Fibroblast of mammary gland (primary cell): Measurements from ENCODE around the gene ABCC4.

Experiments
- DNase-seq: peaks from one replicate; pipeline ENCODE4 v3.0.0-alpha.2; 2010; ENCODE audit warnings: low read depth
- H3K4me3 ChIP-seq: 2 replicates; pipeline ENCODE4 v1.5.1; 2011; ENCODE audit warnings: low read depth, mild to moderate bottlenecking, low read length, moderate library complexity; ENCODE audit not compliant: control insufficient read depth
- CTCF ChIP-seq: conservative IDR thresholded peaks from 2 replicates; pipeline ENCODE4 v1.5.1; 2011; ENCODE audit warnings: low read depth, low read length, inconsistent platforms; ENCODE audit not compliant: control insufficient read depth, insufficient read depth

Gene ABCC4

GRCh38 chr13:95138876-95139585 is 162.2 kb downstream of the ABCC4 start:
- no peak for TF ChIP-seq CTCF
- no peak for DNase-seq
- no peak overlapping the region for H3K4me3 ChIP-seq

GRCh38 chr13:95137096-95137495 is 164.2 kb downstream of the ABCC4 start:
- DNase-seq: peak; percentile 11
- no peak for TF ChIP-seq CTCF
- H3K4me3 ChIP-seq: no peak overlapping the region

- DNase-seq: no peak
- TF ChIP-seq CTCF: no peak
- no peak overlapping the region for H3K4me3 ChIP-seq
These were observed 164.6 kb downstream of the ABCC4 start for GRCh38 chr13:95136638-95137037.

- DNase-seq: no peak
- no peak overlapping the region for H3K4me3 ChIP-seq
- no peak for TF ChIP-seq CTCF
These were observed 167.8 kb downstream of the ABCC4 start for GRCh38 chr13:95133498-95133897.

GRCh38 chr13:95129004-95129403 is 172.2 kb downstream of the ABCC4 start:
- no peak overlapping the region for H3K4me3 ChIP-seq
- DNase-seq: no peak
- TF ChIP-seq CTCF: no peak

GRCh38 chr13:95128045-95128643 is 173.1 kb downstream of the ABCC4 start:
- no peak for DNase-seq
- TF ChIP-seq CTCF: no peak
- H3K4me3 ChIP-seq: no peak overlapping the region
